ENCODE measurements around the gene GRAMD1C. TPM values are rescaled to one million over a fixed set of nuclear protein-coding genes. Genes with fewer than 3 reads are reported as not detected.

The GRAMD1C gene
- 1.8 TPM for polyA plus RNA-seq (2012; ENCODE audit: low read depth, missing spikeins)

GRCh38 chr3:113838631-113839209 is at the start of gene GRAMD1C:
GRAMD1C (plus strand) TSS chr3:113838788; CDS start chr3:113838910, 122 bp downstream.
- DNase-seq (ENCODE audit: insufficient read length, low spot score), result peak; percentile 70
- FAIRE-seq, result peak; percentile 89
- peak; percentile 41 for TF ChIP-seq SPI1 (IDR thresholded peaks at IDR 0.05; ENCODE audit: low read depth, low read length)
- no peak for TF ChIP-seq POLR2AphosphoS5 (IDR thresholded peaks at IDR 0.05; ENCODE audit: low read depth, low read length)

- TF ChIP-seq SPI1 (IDR thresholded peaks at IDR 0.05; ENCODE audit: low read depth, low read length), result no peak
- no peak for TF ChIP-seq POU2F2 (IDR thresholded peaks at IDR 0.05; ENCODE audit: low read depth, low read length)
- no peak for TF ChIP-seq POLR2AphosphoS5 (IDR thresholded peaks at IDR 0.05; ENCODE audit: low read depth, low read length)
- no peak for TF ChIP-seq PAX5 (IDR thresholded peaks at IDR 0.05; ENCODE audit: insufficient read depth, low read length, severe bottlenecking)
- no peak for TF ChIP-seq POLR2A (IDR thresholded peaks at IDR 0.05; ENCODE audit: low read depth, low read length)
- TF ChIP-seq TAF1 (IDR thresholded peaks at IDR 0.05; ENCODE audit: low read depth, low read length), result no peak
- FAIRE-seq, result no peak
- DNase-seq (ENCODE audit: insufficient read length, low spot score), result no peak
These were observed 47.2 kb upstream of the GRAMD1C start for GRCh38 chr3:113791381-113791780.

GRCh38 chr3:113794526-113794925 is 44.1 kb upstream of the GRAMD1C start:
- FAIRE-seq, result peak; percentile 5
- no peak for DNase-seq (ENCODE audit: insufficient read length, low spot score)
- no peak for TF ChIP-seq POLR2A (IDR thresholded peaks at IDR 0.05; ENCODE audit: low read depth, low read length)
- TF ChIP-seq SPI1 (IDR thresholded peaks at IDR 0.05; ENCODE audit: low read depth, low read length), result 0 out of 2 replicates have a peak, but pooled peaks have one; percentile 28

- no peak for FAIRE-seq
- no peak for TF ChIP-seq POLR2AphosphoS5 (IDR thresholded peaks at IDR 0.05; ENCODE audit: low read depth, low read length)
- no peak for TF ChIP-seq TAF1 (IDR thresholded peaks at IDR 0.05; ENCODE audit: low read depth, low read length)
- TF ChIP-seq POLR2A (IDR thresholded peaks at IDR 0.05; ENCODE audit: low read depth, low read length), result no peak
- TF ChIP-seq SPI1 (IDR thresholded peaks at IDR 0.05; ENCODE audit: low read depth, low read length), result no peak
- no peak for TF ChIP-seq POU2F2 (IDR thresholded peaks at IDR 0.05; ENCODE audit: low read depth, low read length)
- no peak for TF ChIP-seq PAX5 (IDR thresholded peaks at IDR 0.05; ENCODE audit: insufficient read depth, low read length, severe bottlenecking)
These were observed 42.9 kb upstream of the GRAMD1C start for GRCh38 chr3:113795693-113796092.

GRCh38 chr3:113802795-113803455 is 35.7 kb upstream of the GRAMD1C start:
- DNase-seq (ENCODE audit: insufficient read length, low spot score) (no peak), FAIRE-seq (peak; percentile 23)
- TF ChIP-seq SPI1 (IDR thresholded peaks at IDR 0.05; ENCODE audit: low read depth, low read length) (no peak), TAF1 (IDR thresholded peaks at IDR 0.05; ENCODE audit: low read depth, low read length) (no peak), POLR2A (IDR thresholded peaks at IDR 0.05; ENCODE audit: low read depth, low read length) (no peak), POU2F2 (IDR thresholded peaks at IDR 0.05; ENCODE audit: low read depth, low read length) (no peak), PAX5 (IDR thresholded peaks at IDR 0.05; ENCODE audit: insufficient read depth, low read length, severe bottlenecking) (no peak), POLR2AphosphoS5 (IDR thresholded peaks at IDR 0.05; ENCODE audit: low read depth, low read length) (no peak)

More at GRCh38 chr3:113795693-113796092, 42.9 kb upstream of the GRAMD1C start:
- no peak for DNase-seq (ENCODE audit: insufficient read length, low spot score)

GRCh38 chr3:113804661-113805060 is 33.9 kb upstream of the GRAMD1C start:
- FAIRE-seq, result no peak
- no peak for DNase-seq (ENCODE audit: insufficient read length, low spot score)
- TF ChIP-seq POU2F2 (IDR thresholded peaks at IDR 0.05; ENCODE audit: low read depth, low read length) (no peak), SPI1 (IDR thresholded peaks at IDR 0.05; ENCODE audit: low read depth, low read length) (no peak), TAF1 (IDR thresholded peaks at IDR 0.05; ENCODE audit: low read depth, low read length) (no peak), POLR2AphosphoS5 (IDR thresholded peaks at IDR 0.05; ENCODE audit: low read depth, low read length) (no peak), POLR2A (IDR thresholded peaks at IDR 0.05; ENCODE audit: low read depth, low read length) (no peak), PAX5 (IDR thresholded peaks at IDR 0.05; ENCODE audit: insufficient read depth, low read length, severe bottlenecking) (no peak)

- DNase-seq (ENCODE audit: insufficient read length, low spot score) (no peak), FAIRE-seq (no peak)
- no peak for TF ChIP-seq POLR2A (IDR thresholded peaks at IDR 0.05; ENCODE audit: low read depth, low read length)
- TF ChIP-seq POU2F2 (IDR thresholded peaks at IDR 0.05; ENCODE audit: low read depth, low read length), result no peak
- no peak for TF ChIP-seq SPI1 (IDR thresholded peaks at IDR 0.05; ENCODE audit: low read depth, low read length)
- no peak for TF ChIP-seq POLR2AphosphoS5 (IDR thresholded peaks at IDR 0.05; ENCODE audit: low read depth, low read length)
- no peak for TF ChIP-seq TAF1 (IDR thresholded peaks at IDR 0.05; ENCODE audit: low read depth, low read length)
- TF ChIP-seq PAX5 (IDR thresholded peaks at IDR 0.05; ENCODE audit: insufficient read depth, low read length, severe bottlenecking), result no peak
These were observed 33.3 kb upstream of the GRAMD1C start for GRCh38 chr3:113805249-113805648.

GRCh38 chr3:113812854-113813253 is 25.7 kb upstream of the GRAMD1C start:
- no peak for DNase-seq (ENCODE audit: insufficient read length, low spot score)
- no peak for TF ChIP-seq POU2F2 (IDR thresholded peaks at IDR 0.05; ENCODE audit: low read depth, low read length)
- TF ChIP-seq PAX5 (IDR thresholded peaks at IDR 0.05; ENCODE audit: insufficient read depth, low read length, severe bottlenecking), result no peak
- no peak for TF ChIP-seq POLR2A (IDR thresholded peaks at IDR 0.05; ENCODE audit: low read depth, low read length)
- no peak for TF ChIP-seq TAF1 (IDR thresholded peaks at IDR 0.05; ENCODE audit: low read depth, low read length)
- TF ChIP-seq POLR2AphosphoS5 (IDR thresholded peaks at IDR 0.05; ENCODE audit: low read depth, low read length), result no peak
- TF ChIP-seq SPI1 (IDR thresholded peaks at IDR 0.05; ENCODE audit: low read depth, low read length), result no peak
- no peak for FAIRE-seq

GRCh38 chr3:113819866-113820265 is 18.7 kb upstream of the GRAMD1C start:
- FAIRE-seq (no peak), DNase-seq (ENCODE audit: insufficient read length, low spot score) (no peak)
- TF ChIP-seq POU2F2 (IDR thresholded peaks at IDR 0.05; ENCODE audit: low read depth, low read length) (no peak), POLR2AphosphoS5 (IDR thresholded peaks at IDR 0.05; ENCODE audit: low read depth, low read length) (no peak), POLR2A (IDR thresholded peaks at IDR 0.05; ENCODE audit: low read depth, low read length) (no peak), PAX5 (IDR thresholded peaks at IDR 0.05; ENCODE audit: insufficient read depth, low read length, severe bottlenecking) (no peak), SPI1 (IDR thresholded peaks at IDR 0.05; ENCODE audit: low read depth, low read length) (no peak), TAF1 (IDR thresholded peaks at IDR 0.05; ENCODE audit: low read depth, low read length) (no peak)

- TF ChIP-seq POU2F2 (IDR thresholded peaks at IDR 0.05; ENCODE audit: low read depth, low read length) (no peak), SPI1 (IDR thresholded peaks at IDR 0.05; ENCODE audit: low read depth, low read length) (0 out of 2 replicates have a peak, but pooled peaks have one; percentile 2), POLR2AphosphoS5 (IDR thresholded peaks at IDR 0.05; ENCODE audit: low read depth, low read length) (no peak), POLR2A (IDR thresholded peaks at IDR 0.05; ENCODE audit: low read depth, low read length) (no peak), TAF1 (IDR thresholded peaks at IDR 0.05; ENCODE audit: low read depth, low read length) (no peak), PAX5 (IDR thresholded peaks at IDR 0.05; ENCODE audit: insufficient read depth, low read length, severe bottlenecking) (peak; percentile 86)
- FAIRE-seq (peak; percentile 85), DNase-seq (ENCODE audit: insufficient read length, low spot score) (peak; percentile 34)
These were observed 13.5 kb upstream of the GRAMD1C start for GRCh38 chr3:113825090-113825489.

Measured in GM12891 (cell line).